GM10266 (cell line): ENCODE measurements around the gene RTF2.

Source experiments
- DNase-seq: peaks from one replicate; pipeline ENCODE4 v3.0.0; 2012; ENCODE audit errors: extremely low spot score
- TF ChIP-seq, protein P1 (sequence below): IDR thresholded peaks from 2 replicates; pipeline ENCODE4 v1.5.1; 2012; ENCODE audit warnings: mild to moderate bottlenecking, low read depth; ENCODE audit not compliant: control insufficient read depth, insufficient read depth; ENCODE audit errors: missing control alignments

RTF2 gene

DNA sequence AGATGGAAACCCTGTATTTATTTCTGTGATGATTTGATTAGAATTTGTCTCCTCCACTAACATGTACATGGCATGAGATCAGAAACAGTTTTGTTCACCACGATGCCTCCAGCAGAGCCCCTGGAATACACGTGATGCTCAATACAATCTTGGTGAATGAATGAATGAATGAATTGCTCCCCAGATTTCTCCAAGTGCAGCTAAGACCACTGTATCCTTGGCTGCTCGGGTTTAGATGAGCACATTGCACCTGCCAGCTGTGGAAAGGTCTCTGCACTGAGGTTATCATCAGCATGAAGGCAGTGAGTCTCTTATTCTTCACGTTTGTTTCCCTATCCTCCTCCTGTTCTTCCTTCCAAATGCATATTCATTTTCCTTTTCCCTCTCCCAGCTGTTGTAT is 38.5 kb upstream of the RTF2 start:
- TF ChIP-seq, protein P1, sequence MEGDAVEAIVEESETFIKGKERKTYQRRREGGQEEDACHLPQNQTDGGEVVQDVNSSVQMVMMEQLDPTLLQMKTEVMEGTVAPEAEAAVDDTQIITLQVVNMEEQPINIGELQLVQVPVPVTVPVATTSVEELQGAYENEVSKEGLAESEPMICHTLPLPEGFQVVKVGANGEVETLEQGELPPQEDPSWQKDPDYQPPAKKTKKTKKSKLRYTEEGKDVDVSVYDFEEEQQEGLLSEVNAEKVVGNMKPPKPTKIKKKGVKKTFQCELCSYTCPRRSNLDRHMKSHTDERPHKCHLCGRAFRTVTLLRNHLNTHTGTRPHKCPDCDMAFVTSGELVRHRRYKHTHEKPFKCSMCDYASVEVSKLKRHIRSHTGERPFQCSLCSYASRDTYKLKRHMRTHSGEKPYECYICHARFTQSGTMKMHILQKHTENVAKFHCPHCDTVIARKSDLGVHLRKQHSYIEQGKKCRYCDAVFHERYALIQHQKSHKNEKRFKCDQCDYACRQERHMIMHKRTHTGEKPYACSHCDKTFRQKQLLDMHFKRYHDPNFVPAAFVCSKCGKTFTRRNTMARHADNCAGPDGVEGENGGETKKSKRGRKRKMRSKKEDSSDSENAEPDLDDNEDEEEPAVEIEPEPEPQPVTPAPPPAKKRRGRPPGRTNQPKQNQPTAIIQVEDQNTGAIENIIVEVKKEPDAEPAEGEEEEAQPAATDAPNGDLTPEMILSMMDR, result no peak
- DNase-seq, result no peak

DNA sequence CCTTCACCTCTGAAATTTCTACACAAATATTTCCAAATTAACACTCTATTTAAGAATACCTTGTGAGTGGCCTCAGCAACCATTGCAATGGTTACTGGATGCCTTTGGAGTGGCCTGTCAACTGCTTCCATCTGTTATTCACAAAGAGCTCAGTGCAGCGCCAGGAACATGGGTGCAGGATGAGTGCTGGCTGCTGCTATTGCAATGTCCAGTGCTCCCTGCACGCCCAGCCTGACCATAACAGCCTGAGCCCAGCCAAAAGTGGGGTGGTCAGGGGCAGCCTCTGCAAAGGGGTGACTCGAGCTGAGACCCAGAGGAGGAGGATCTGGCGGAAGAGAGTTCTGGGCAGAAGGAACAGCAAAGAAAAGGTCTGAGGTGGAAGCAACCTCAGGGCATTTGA is 38.0 kb upstream of the RTF2 start:
- DNase-seq, result no peak
- TF ChIP-seq, protein P1, result no peak

DNA sequence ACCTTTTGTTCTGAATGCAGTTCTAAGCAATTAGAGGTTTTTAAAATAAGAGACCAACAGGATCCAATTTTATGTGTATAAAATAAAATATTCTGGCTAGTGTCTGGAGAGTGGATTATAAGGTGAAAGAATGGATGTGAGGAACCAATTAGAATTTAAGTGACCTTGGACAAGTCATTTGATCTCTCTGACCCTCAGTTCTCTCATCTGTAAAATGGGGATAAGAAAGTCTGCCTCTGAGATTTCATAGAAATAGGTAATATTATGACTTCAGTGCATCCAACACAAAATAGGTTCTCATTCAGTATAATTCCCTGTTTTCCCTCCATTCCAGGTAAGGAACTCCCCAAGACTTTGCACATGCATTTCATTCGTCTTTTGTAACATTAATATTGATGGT is 37.5 kb upstream of the RTF2 start:
- no peak for DNase-seq
- TF ChIP-seq, protein P1, result no peak

DNA sequence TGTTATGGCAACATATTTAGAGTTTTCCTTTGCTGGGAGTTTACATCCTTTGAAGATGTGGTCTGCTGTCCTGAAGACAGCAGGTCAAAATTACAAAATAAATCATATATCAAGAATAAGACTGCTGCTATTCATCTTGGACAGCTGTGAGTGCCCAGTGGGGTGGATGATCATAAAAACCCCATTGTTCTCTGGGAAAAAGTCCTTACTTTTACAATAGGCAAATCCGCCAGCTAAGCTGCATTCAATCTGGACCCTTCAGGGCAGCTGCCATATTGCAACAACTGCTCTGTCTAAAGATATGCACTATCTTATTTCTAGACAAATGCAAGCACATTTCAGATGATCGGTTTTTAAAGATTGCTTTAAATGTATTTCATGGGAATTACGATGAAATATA is 37.0 kb upstream of the RTF2 start:
- DNase-seq, result no peak
- TF ChIP-seq, protein P1, result no peak

DNA sequence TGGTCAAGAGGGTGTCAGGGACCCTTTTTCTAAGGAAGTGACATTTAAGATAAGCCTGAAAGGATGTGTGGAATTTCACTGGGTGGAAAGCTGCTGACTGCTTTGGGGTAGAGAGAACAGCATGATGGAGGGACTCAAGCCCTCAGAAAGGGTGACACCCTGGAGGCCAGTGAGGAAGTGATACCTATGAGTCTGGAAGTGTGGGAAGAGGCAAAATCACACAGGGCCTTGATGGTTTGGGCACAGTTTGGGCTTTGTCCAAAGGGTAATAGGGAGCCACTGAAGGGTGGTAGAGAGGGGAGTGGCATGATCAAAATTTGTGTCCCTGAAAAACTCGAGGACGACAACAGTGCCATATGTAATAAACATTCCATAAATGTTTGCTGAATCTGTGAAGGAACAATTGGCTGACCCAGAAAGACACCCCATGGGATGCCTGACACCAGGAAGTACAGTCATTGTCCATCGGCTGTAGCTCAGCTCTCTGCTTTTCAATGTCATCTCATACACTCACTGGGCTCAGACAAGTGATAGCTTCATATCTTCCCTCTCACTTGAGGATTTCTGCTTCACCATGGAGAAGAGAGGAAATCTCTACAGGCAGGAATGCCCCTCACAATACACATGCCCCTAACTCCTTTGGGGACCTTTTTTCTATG is 35.1 kb upstream of the RTF2 start:
- DNase-seq, result no peak
- TF ChIP-seq, protein P1, result no peak

DNA sequence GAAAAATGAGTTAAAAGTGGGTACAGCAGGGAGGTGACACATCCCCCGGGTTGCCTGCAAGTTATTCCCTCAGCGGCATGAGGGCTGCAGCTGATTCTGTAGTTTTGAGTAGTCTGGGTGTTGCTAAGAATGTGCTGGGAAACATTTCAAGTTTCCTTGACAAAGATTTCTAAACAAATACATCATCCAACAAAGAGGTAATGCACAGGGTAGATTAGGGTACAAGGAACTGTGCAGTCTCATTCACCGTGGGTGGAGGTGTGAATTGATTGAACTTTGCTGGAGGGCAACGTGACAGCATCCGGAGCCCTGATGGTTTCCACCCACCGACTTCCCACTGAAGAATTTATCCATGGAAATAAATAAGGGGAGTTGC is 34.6 kb upstream of the RTF2 start:
- DNase-seq, result no peak
- TF ChIP-seq, protein P1, result no peak

DNA sequence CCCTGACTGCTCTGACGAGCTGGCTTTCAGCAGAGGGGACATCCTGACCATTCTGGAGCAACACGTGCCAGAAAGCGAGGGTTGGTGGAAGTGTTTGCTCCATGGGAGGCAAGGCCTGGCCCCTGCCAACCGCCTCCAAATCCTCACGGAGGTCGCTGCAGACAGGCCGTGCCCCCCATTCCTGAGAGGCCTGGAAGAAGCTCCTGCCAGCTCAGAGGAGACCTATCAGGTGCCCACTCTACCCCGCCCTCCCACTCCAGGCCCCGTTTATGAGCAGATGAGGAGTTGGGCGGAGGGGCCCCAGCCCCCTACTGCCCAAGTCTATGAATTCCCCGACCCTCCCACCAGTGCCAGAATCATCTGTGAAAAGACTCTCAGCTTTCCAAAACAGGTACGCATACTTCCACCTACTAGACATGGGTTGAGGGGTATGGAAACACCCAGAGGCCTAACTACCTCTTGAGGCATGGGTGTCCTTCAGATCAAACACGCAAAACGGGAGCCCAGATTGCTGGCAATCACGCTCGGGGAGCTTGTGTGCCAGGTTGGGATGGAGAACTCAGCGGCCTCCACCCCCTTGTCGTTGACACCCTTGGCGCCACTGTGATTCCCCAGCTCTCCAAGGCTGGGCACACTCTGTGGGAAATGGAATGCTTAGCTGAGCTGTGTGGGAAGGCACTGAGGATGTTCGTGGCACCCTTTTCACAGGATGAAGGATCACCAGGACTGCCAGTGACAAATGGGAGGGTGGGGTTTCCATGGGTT is 31.0 kb upstream of the RTF2 start:
- DNase-seq, result no peak
- TF ChIP-seq, protein P1, result no peak
